ENCODE measurements around the gene OLIG1.

OLIG1 gene

GRCh38 chr21:33031152-33031911 lies 38.6 kb upstream of the OLIG1 start:
- DNase-seq = no peak

- no peak for DNase-seq
Measured at GRCh38 chr21:33032434-33033047, 37.4 kb upstream of the OLIG1 start.

- DNase-seq = no peak
Measured at GRCh38 chr21:33033094-33033951, 36.6 kb upstream of the OLIG1 start.

GRCh38 chr21:33033961-33034413 lies 36.0 kb upstream of the OLIG1 start:
- DNase-seq = no peak

GRCh38 chr21:33035147-33035546 lies 34.8 kb upstream of the OLIG1 start:
- no peak for DNase-seq

- DNase-seq = peak; percentile 49
Measured at GRCh38 chr21:33036430-33037162, 33.3 kb upstream of the OLIG1 start.

GRCh38 chr21:33037501-33037900 lies 32.4 kb upstream of the OLIG1 start:
- no peak for DNase-seq

GRCh38 chr21:33039536-33039935 lies 30.4 kb upstream of the OLIG1 start:
- DNase-seq = no peak

GRCh38 chr21:33040215-33040614 lies 29.7 kb upstream of the OLIG1 start:
- DNase-seq = no peak

- no peak for DNase-seq
Measured at GRCh38 chr21:33041981-33042380, 28.0 kb upstream of the OLIG1 start.

GRCh38 chr21:33042812-33043211 lies 27.1 kb upstream of the OLIG1 start:
- peak; percentile 85 for DNase-seq

GRCh38 chr21:33046455-33046854 lies 23.5 kb upstream of the OLIG1 start:
- no peak for DNase-seq

- DNase-seq = peak; percentile 28
Measured at GRCh38 chr21:33047231-33047630, 22.7 kb upstream of the OLIG1 start.

GRCh38 chr21:33051925-33052324 lies 18.0 kb upstream of the OLIG1 start:
- no peak for DNase-seq

- DNase-seq = peak; percentile 16
Measured at GRCh38 chr21:33053951-33054350, 16.0 kb upstream of the OLIG1 start.

GRCh38 chr21:33055991-33056390 lies 13.9 kb upstream of the OLIG1 start:
- DNase-seq = no peak

GRCh38 chr21:33057385-33057940 lies 12.5 kb upstream of the OLIG1 start:
- no peak for DNase-seq

- DNase-seq = no peak
Measured at GRCh38 chr21:33058527-33058926, 11.4 kb upstream of the OLIG1 start.

- DNase-seq = no peak
Measured at GRCh38 chr21:33058957-33059356, 11.0 kb upstream of the OLIG1 start.

- DNase-seq = peak; percentile 12
Measured at GRCh38 chr21:33059380-33059841, 10.5 kb upstream of the OLIG1 start.

- no peak for DNase-seq
Measured at GRCh38 chr21:33061233-33061632, 8.7 kb upstream of the OLIG1 start.

GRCh38 chr21:33063375-33063883 lies 6.5 kb upstream of the OLIG1 start:
- DNase-seq = no peak

All from NCI-H226 (cell line).